HepG2 (cell line): Measurements from ENCODE around the gene ARPIN. TPM values are rescaled to one million over a fixed set of nuclear protein-coding genes. Genes with fewer than 3 reads are reported as not detected.

Source experiments
- ATAC-seq: fragments of 200-7000 bp; cut with Tn5 transposase; 3 replicates; pipeline ENCODE4 v1.9.1; 2020; ENCODE audit warnings: mild to moderate bottlenecking, moderate library complexity
- BruUV-seq: library from RNA; stranded (reverse); fragments of 400-500 nt; replicated peaks from 2 replicates; lab custom pipeline; 2021; lab: Mats Ljungman, UMichigan
- CTCF ChIA-PET: fragments of 300-600 bp; formaldehyde crosslinking; extraction: SDS; loops from one replicate; lab custom pipeline; 2021; ENCODE audit warnings: low total read pairs, inconsistent platforms, low intra/inter-chr PET ratio; lab: Yijun Ruan, JAX
- POLR2A ChIA-PET: fragments of 350-600 bp; sonication (Branson Sonifier 250); formaldehyde crosslinking; loops from one replicate; lab custom pipeline; 2020; ENCODE audit warnings: antibody characterized with exemption, inconsistent platforms; lab: Yijun Ruan, JAX
- DNase-seq: peaks from one replicate; pipeline ENCODE4 v3.0.0-alpha.2; 2015; ENCODE audit warnings: low spot score
- FAIRE-seq: peaks from 3 replicates; lab custom pipeline; 2011; peaks lifted over from hg19 to GRCh38; lab: Jason Lieb, UNC
- H2AFZ ChIP-seq: one replicate; pipeline ENCODE4 v1.6.1; 2011; ENCODE audit warnings: low read length, inconsistent platforms
- H3K27ac ChIP-seq: fragments of 300-600 bp; 3 replicates; pipeline ENCODE4 v1.8.0; 2011; ENCODE audit warnings: mixed run types, mild to moderate bottlenecking, mixed read lengths, low read length, inconsistent platforms; ENCODE audit not compliant: insufficient read depth; ENCODE audit errors: extremely low read length
- H3K27me3 ChIP-seq, 2 experiments: fragments of 200-600 bp in 1 of 2; 2 replicates in 1 of 2; 3 replicates in 1 of 2; pipeline versions ENCODE4 v1.6.0 to v1.8.0; 2011; ENCODE audit warnings: low read length in 2 of 2, mild to moderate bottlenecking in 2 of 2, moderate library complexity in 2 of 2, inconsistent platforms in 1 of 2; ENCODE audit not compliant: insufficient read depth in 2 of 2, control insufficient read depth in 1 of 2
- H3K36me3 ChIP-seq, 2 experiments: fragments of 200-600 bp in 1 of 2; replicated peaks in 1 of 2; 2 replicates in 1 of 2; 3 replicates in 1 of 2; pipeline versions ENCODE4 v1.5.1 to v1.8.0; 2011; ENCODE audit warnings: low read length in 2 of 2, inconsistent platforms in 1 of 2; ENCODE audit not compliant: insufficient read depth in 2 of 2, control insufficient read depth in 1 of 2
- H3K4me1 ChIP-seq: 2 replicates; pipeline ENCODE4 v1.5.1; 2012; ENCODE audit warnings: low read length, inconsistent platforms; ENCODE audit not compliant: insufficient read depth
- H3K4me2 ChIP-seq: 2 replicates; pipeline ENCODE4 v1.6.0; 2011; ENCODE audit warnings: low read depth, low read length, inconsistent platforms
- H3K4me3 ChIP-seq, 3 experiments: fragments of 200-600 bp in 1 of 3; sonication (generic), shearing (Covaris generic) in 1 of 3; replicated peaks in 1 of 3; 2 replicates each; pipeline ENCODE4 v1.5.1; 2011 to 2016; ENCODE audit warnings: low read length in 3 of 3, inconsistent platforms in 2 of 3, low read depth in 2 of 3, mild to moderate bottlenecking in 2 of 3, control low read depth in 1 of 3, mixed read lengths in 1 of 3; ENCODE audit not compliant: insufficient read depth in 1 of 3
- H3K79me2 ChIP-seq: one replicate; pipeline ENCODE4 v1.6.1; 2011; ENCODE audit warnings: low read length, inconsistent platforms; ENCODE audit not compliant: insufficient read depth
- H3K9ac ChIP-seq: 2 replicates; pipeline ENCODE4 v1.6.0; 2011; ENCODE audit warnings: mild to moderate bottlenecking, low read depth, low read length, inconsistent platforms; ENCODE audit not compliant: insufficient read depth
- H3K9me3 ChIP-seq: 2 replicates; pipeline ENCODE4 v1.5.1; 2012; ENCODE audit warnings: mild to moderate bottlenecking, low read length
- H4K20me1 ChIP-seq: 2 replicates; pipeline ENCODE4 v1.6.0; 2011; ENCODE audit warnings: inconsistent platforms, mild to moderate bottlenecking, low read length, moderate library complexity; ENCODE audit not compliant: insufficient read depth
- ARHGAP35 ChIP-seq: sonication (generic); formaldehyde crosslinking; IDR thresholded peaks from 2 replicates; pipeline ENCODE4 v1.9.0; 2022; ENCODE audit warnings: mild to moderate bottlenecking, inconsistent platforms, moderate library complexity, missing genetic modification reagents, borderline replicate concordance
- HDAC1 ChIP-seq: sonication (generic); formaldehyde crosslinking; IDR thresholded peaks from 2 replicates; pipeline ENCODE4 v1.5.1; 2020; ENCODE audit warnings: mild to moderate bottlenecking, missing genetic modification reagents
- MEF2D ChIP-seq: sonication (generic); formaldehyde crosslinking; IDR thresholded peaks from 2 replicates; pipeline ENCODE4 v1.5.1; 2020; ENCODE audit warnings: mild to moderate bottlenecking, missing genetic modification reagents
- POLR2A ChIP-seq, 2 experiments: IDR thresholded peaks; 2 replicates each; pipeline ENCODE4 v1.6.1; 2011; ENCODE audit warnings: low read depth in 2 of 2, low read length in 2 of 2, mild to moderate bottlenecking in 1 of 2, moderate library complexity in 1 of 2; ENCODE audit not compliant: insufficient read depth in 1 of 2
- RBFOX2 ChIP-seq: fragments of 200-400 bp; formaldehyde crosslinking; IDR thresholded peaks from 2 replicates; pipeline ENCODE4 v1.6.1; 2017; ENCODE audit warnings: low read depth, mild to moderate bottlenecking, low read length
- RNF219 ChIP-seq: sonication (generic); formaldehyde crosslinking; IDR thresholded peaks from 2 replicates; pipeline ENCODE4 v1.5.0; 2020; ENCODE audit warnings: mild to moderate bottlenecking, missing genetic modification reagents
- SUZ12 ChIP-seq: fragments of 150-350 bp; IDR thresholded peaks from 2 replicates; pipeline ENCODE4 v1.6.1; 2014; ENCODE audit warnings: low read depth, low read length
- ZBTB8A ChIP-seq: sonication (generic); formaldehyde crosslinking; IDR thresholded peaks from 2 replicates; pipeline ENCODE4 v1.4.0; 2020; ENCODE audit warnings: mild to moderate bottlenecking, low read depth, missing genetic modification reagents, borderline replicate concordance
- ZNF383 ChIP-seq: sonication (generic); formaldehyde crosslinking; IDR thresholded peaks from 2 replicates; pipeline ENCODE4 v1.4.0; 2020; ENCODE audit warnings: missing genetic modification reagents, mild to moderate bottlenecking, borderline replicate concordance
- ZNF788 ChIP-seq: sonication (generic); formaldehyde crosslinking; IDR thresholded peaks from 2 replicates; pipeline ENCODE4 v1.5.0; 2020; ENCODE audit warnings: mild to moderate bottlenecking, missing genetic modification reagents, borderline replicate concordance
- ZNF879 ChIP-seq: sonication (generic); formaldehyde crosslinking; IDR thresholded peaks from 2 replicates; pipeline ENCODE4 v1.8.1; 2023; ENCODE audit warnings: missing genetic modification reagents
- WGBS: methylation state at CpG from one replicate; pipeline ENCODE4 v1.1.6; 2017; ENCODE audit warnings: low lambda C conversion rate; 5-methylcytosine and 5-hydroxymethylcytosine counted together
- in situ Hi-C: cut with HindIII; loops from 2 replicates; pipeline ENCODE4 v1.10.0; 2017; ENCODE audit warnings: low pct_unique_long_range_greater_than_20kb; ENCODE audit not compliant: extremely low pct_ligation_motif_present
- intact Hi-C: fragments of 100-400 bp; cut with micrococcal nuclease; formaldehyde crosslinking; loops from one replicate; pipeline ENCODE4 v1.10.0; 2022; ENCODE audit not compliant: unreplicated experiment
- polyA plus RNA-seq, 8 experiments: library from polyadenylated mRNA; depleted of rRNA in 3 of 8; stranded (reverse) in 7 of 8; unstranded in 1 of 8; fragments of >200 nt; fragmentation: Illumina TruSeq in 4 of 8; extraction: Trizol in 4 of 8; gene quantifications; 2 replicates each; pipeline versions ENCODE4 v1.2.1 to v1.2.3, GENCODE V29; 2011 to 2016; ENCODE audit warnings: low read depth in 4 of 8, missing spikeins in 1 of 8, mixed read lengths in 1 of 8; ENCODE audit not compliant: insufficient read depth in 1 of 8
- total RNA-seq, 5 experiments: library from RNA; depleted of rRNA; stranded (reverse); fragments of >200 nt; fragmentation: Illumina TruSeq; extraction: Trizol; gene quantifications; 2 replicates each; pipeline ENCODE4 v1.2.3, GENCODE V29; 2016; ENCODE audit warnings: low read depth in 1 of 5
- TF ChIP-seq, protein P1 (sequence below): sonication (generic); formaldehyde crosslinking; IDR thresholded peaks from 2 replicates; pipeline ENCODE4 v1.5.1; 2020; ENCODE audit warnings: missing genetic modification reagents, mild to moderate bottlenecking, borderline replicate concordance
- TF ChIP-seq, protein P2 (sequence below): sonication (generic); formaldehyde crosslinking; IDR thresholded peaks from 2 replicates; pipeline ENCODE4 v1.8.0; 2022; ENCODE audit warnings: mild to moderate bottlenecking, missing genetic modification reagents, borderline replicate concordance
- TF ChIP-seq, protein P3 (sequence below): conservative IDR thresholded peaks from 2 replicates; pipeline ENCODE4 v1.6.1; 2018; ENCODE audit warnings: missing genetic modification reagents
- TF ChIP-seq, protein P4 (sequence below): sonication (generic); formaldehyde crosslinking; IDR thresholded peaks from 2 replicates; pipeline ENCODE4 v1.5.0; 2020; ENCODE audit warnings: missing genetic modification reagents
- TF ChIP-seq, protein P5 (sequence below): IDR thresholded peaks from 2 replicates; pipeline ENCODE4 v1.6.1; 2016; ENCODE audit warnings: control low read depth

ARPIN gene
- total and polyA plus RNA-seq, 2 of the 13 experiments (the other 11 are each of a cell fraction or from before 2014, with no cell fraction given) = 2.8 to 5.0 TPM

- Histone ChIP-seq H3K9me3 (no peaks in the 10 kb centered on the region), H2AFZ (no peak overlapping the region), H3K9ac (no peak overlapping the region), H3K4me3 (no peak overlapping the region), H3K79me2 (no peaks in the 10 kb centered on the region), H3K27ac (no peak overlapping the region), H3K27me3 (no peaks in the 10 kb centered on the region), H3K4me2 (peak overlapping the region; percentile 36; the same call in 1 of the 2 replicates), H4K20me1 (no peaks in the 10 kb centered on the region), H3K36me3 (no peaks in the 10 kb centered on the region), H3K4me1 (peaks cover 9% of the 10 kb centered on the region)
- WGBS = 10% methylated on average over 6 of the region's 6 CpGs
- DNase-seq (no peak), ATAC-seq (no peak), FAIRE-seq (no peak)
- intact Hi-C loops = no loop called here
- no TSS peak for BruUV-seq
- ChIA-PET CTCF (no interaction called here), POLR2A (no interaction called here)
- in situ Hi-C loops = no loop called here
- TF ChIP-seq SUZ12 (no peak), ZBTB8A (CRISPR knock-in tag) (no peak), POLR2A (IDR thresholded peaks at IDR 0.05; ENCODE audit: insufficient read depth in 1 of 2, low read depth in 2 of 2, low read length in 2 of 2) (no peak), HDAC1 (no peak), RBFOX2 (no peak), ZNF879 (no peak), ZNF383 (no peak), ARHGAP35 (no peak), RNF219 (CRISPR knock-in tag) (no peak), ZNF788 (CRISPR knock-in tag) (no peak), MEF2D (no peak)
- TF ChIP-seq, protein P1, sequence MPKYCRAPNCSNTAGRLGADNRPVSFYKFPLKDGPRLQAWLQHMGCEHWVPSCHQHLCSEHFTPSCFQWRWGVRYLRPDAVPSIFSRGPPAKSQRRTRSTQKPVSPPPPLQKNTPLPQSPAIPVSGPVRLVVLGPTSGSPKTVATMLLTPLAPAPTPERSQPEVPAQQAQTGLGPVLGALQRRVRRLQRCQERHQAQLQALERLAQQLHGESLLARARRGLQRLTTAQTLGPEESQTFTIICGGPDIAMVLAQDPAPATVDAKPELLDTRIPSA = no peak
- TF ChIP-seq, protein P2, sequence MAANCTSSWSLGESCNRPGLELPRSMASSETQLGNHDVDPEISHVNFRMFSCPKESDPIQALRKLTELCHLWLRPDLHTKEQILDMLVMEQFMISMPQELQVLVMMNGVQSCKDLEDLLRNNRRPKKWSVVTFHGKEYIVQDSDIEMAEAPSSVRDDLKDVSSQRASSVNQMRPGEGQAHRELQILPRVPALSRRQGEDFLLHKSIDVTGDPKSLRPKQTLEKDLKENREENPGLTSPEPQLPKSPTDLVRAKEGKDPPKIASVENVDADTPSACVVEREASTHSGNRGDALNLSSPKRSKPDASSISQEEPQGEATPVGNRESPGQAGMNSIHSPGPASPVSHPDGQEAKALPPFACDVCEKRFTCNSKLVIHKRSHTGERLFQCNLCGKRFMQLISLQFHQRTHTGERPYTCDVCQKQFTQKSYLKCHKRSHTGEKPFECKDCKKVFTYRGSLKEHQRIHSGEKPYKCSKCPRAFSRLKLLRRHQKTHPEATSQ (CRISPR knock-in tag) = no peak
- TF ChIP-seq, protein P3, sequence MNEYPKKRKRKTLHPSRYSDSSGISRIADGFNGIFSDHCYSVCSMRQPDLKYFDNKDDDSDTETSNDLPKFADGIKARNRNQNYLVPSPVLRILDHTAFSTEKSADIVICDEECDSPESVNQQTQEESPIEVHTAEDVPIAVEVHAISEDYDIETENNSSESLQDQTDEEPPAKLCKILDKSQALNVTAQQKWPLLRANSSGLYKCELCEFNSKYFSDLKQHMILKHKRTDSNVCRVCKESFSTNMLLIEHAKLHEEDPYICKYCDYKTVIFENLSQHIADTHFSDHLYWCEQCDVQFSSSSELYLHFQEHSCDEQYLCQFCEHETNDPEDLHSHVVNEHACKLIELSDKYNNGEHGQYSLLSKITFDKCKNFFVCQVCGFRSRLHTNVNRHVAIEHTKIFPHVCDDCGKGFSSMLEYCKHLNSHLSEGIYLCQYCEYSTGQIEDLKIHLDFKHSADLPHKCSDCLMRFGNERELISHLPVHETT = no peak
- TF ChIP-seq, protein P4, sequence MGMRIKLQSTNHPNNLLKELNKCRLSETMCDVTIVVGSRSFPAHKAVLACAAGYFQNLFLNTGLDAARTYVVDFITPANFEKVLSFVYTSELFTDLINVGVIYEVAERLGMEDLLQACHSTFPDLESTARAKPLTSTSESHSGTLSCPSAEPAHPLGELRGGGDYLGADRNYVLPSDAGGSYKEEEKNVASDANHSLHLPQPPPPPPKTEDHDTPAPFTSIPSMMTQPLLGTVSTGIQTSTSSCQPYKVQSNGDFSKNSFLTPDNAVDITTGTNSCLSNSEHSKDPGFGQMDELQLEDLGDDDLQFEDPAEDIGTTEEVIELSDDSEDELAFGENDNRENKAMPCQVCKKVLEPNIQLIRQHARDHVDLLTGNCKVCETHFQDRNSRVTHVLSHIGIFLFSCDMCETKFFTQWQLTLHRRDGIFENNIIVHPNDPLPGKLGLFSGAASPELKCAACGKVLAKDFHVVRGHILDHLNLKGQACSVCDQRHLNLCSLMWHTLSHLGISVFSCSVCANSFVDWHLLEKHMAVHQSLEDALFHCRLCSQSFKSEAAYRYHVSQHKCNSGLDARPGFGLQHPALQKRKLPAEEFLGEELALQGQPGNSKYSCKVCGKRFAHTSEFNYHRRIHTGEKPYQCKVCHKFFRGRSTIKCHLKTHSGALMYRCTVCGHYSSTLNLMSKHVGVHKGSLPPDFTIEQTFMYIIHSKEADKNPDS = no peak
- TF ChIP-seq, protein P5, sequence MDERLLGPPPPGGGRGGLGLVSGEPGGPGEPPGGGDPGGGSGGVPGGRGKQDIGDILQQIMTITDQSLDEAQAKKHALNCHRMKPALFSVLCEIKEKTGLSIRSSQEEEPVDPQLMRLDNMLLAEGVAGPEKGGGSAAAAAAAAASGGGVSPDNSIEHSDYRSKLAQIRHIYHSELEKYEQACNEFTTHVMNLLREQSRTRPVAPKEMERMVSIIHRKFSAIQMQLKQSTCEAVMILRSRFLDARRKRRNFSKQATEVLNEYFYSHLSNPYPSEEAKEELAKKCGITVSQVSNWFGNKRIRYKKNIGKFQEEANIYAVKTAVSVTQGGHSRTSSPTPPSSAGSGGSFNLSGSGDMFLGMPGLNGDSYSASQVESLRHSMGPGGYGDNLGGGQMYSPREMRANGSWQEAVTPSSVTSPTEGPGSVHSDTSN (CRISPR knock-in tag) = no peak
Measured at GRCh38 chr15:89946681-89947299, 34.0 kb upstream of the ARPIN start.
